NCI-H2227 (cell line): ENCODE results near the gene LAMP2.
A peak's percentile ranks its signal among the peaks of the same experiment; 100 is the strongest.
"Not testable (repeated sequence)": the region's sequence is repeated elsewhere in the genome, so short reads cannot be mapped to it uniquely, and the experiment has no call there.

Source experiments
- DNase-seq: peaks from one replicate; lab custom pipeline; 2025; ENCODE audit not compliant: unreplicated experiment; lab: John Stamatoyannopoulos, UW

LAMP2 gene

DNA sequence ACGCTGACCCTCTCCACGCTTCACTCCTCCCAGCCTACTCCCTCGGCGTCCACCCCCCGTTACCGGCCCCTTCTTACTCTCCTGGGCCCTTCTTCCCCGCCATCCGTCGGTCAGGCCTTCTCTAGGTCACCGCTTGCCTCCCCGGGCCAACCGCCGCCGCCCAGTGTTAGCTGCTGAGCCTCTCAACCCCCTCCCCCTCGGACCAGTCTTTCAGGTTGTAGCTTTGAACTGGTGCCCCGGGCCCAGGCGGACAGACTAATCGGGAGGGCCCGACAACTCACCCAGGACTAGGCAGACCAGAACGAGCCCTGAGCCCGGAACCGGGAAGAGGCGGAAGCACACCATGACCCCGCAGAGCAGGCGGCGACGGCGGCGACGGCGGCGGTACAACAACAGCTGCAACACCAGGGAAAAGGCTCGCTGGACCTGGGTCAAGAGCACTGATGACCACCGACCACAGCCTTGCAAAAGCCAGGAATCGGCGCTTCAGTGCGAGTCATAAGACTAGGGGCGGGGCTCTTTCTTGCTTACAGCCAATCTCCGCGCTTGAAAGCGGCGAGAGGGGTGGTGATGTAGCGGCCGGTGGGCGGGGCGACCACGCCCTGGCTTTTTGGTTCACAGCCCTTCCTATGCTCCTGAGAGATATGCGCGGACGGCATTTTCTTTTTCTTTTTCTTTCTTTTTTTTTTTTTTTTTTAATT is at the start of gene LAMP2:
Gene LAMP2 (minus strand): TSS at position 472 of the 701 bp plus-strand sequence. CDS start 127 bp downstream, at position 345.
- DNase-seq = peak; percentile 96

DNA sequence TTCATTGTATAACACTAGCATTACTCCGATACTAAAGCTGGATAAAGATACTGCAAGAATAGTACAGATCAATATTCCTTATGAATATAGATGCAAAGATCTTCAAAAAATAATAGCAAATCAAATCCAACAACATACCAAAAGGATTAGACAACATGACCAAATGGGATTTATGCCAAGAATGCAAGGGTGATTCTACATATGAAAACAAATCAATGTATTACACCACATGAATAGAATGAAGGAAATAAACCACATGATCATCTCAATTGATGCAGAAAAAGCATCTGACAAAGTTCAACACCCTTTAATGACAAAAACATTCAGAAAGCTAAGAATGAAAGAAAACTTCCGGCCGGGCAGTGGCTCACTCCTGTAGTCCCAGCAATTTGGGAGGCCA is 48.8 kb upstream of the LAMP2 start:
- DNase-seq = no peak

DNA sequence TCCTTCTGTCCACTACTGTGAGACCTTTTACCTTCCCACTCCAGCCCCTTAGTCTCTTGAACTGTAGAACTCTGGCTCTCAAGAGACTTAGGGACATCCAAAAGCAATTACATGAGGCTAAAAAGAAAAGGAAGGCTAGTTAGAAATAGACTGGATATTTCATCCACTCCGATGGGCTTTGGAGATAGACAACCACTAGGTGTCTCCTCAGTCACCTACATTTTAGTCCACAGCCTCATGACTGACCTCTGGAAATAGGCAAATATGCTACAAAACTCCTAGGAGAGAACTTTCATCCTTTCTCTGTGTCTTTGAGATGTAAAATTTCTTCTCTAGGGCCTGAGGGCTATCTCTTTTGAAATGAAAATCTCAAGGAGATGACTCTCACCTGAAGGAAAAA is 45.1 kb upstream of the LAMP2 start:
- DNase-seq = peak; percentile 4

DNA sequence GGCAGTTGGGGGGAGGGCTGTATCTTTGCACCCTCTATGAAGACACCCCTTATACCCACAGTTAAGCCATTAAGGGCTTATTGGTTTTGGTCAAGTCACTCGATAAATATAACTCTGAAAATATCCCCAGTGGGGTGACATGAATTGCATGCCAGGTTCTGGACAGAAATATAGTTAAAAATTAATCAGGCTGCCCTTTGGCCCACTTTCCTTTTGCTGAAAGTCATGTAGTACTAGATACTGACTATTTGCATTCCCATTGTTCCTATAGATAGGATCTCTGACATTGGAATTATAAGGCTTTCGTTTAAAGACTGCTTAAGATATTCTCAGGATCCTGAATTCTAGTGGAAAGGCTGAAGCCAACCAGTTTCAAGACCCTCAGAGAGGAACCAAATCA is 43.5 kb upstream of the LAMP2 start:
- DNase-seq = no peak

DNA sequence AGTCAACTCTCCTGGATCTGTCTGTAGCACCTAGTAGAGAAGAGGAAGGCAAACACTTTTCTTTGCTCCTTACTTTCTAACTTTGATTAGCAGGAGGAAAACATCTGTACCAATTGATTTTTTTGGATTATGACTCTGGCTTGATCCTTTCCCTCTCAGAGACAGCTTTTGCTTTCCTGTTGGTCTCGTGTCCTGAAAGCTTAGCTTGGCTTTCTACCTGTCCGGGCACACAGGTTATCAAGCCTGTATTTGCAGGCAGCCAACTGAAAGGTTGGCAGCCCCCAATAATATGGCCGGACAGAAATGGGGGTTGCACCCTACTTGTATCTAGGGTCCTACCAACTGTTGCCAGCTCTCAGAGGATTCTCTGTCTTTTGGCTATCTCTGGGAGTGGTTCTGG is 43.1 kb upstream of the LAMP2 start:
- no peak for DNase-seq

DNA sequence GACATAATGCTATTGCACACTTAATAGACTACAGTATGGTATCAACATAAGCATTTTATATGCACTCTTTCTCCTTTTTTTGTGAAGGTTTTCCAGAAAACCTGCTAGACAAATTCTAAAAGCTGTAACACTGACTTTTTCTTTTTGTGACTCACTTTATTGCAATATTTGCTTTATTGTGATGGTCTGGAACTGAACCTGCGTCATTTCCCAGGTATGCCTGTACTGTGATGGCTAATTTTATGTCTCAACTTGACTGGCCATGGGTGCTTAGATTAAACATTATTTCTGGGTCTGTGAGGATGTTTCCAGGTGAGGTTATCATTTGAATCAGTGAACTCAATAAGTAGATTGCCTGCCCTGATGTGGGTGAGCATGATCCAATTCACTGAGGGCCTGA is 35.5 kb upstream of the LAMP2 start:
- DNase-seq = no peak

DNA sequence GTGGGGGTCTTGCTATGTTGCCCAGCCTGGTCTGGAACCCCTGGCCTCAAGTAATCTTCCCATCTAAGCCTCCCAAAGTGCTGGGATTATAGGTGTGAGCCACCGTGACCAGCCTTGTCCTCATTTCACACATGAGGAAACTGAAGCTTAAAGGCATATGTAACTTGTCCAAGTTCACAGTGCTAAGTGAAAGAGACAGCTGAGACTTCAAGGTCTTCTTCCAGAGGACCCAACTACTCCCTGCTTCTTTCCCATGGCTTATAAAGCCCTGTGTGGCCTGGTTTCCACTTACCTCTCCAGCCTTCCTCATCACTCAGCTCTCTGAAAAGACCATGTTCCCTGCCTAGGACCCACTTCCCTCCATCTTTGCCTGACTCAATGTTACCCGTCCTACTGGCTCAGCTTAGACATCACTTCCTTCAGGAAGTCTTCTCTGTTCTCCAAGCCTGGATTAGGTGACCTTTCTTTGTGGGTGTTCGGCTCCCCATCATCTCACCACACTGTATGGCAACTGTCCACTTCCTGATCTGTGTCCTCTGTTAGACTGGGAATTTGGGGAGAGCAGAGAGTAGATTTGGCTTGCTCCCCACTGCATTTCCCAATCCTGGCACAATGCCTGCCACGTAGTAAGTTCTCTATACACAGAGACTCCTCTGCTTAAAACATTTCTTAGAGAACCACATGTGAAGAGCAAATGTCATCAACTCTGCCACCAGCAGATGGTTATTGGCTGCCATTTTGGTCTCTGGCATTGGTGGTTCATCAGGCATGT is 30.4 kb upstream of the LAMP2 start:
- no peak for DNase-seq

DNA sequence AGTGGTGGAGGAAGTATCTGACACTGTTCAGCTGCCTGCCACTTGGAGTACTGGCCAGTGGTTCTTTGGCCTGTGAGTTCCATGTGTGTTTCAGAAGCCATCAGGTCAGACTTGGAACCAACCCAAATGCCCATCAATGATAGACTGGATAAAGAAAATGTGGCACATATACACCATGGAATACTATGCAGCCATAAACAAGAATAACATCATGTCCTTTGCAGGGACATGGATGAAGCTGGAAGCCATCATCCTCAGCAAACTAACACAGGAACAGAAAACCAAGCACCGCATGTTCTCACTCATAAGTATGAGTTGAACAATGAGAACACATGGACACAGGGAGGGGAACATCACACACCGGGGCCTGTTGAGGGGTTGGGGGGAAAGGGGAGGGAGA is 21.0 kb upstream of the LAMP2 start:
- not testable (repeated sequence) for DNase-seq

DNA sequence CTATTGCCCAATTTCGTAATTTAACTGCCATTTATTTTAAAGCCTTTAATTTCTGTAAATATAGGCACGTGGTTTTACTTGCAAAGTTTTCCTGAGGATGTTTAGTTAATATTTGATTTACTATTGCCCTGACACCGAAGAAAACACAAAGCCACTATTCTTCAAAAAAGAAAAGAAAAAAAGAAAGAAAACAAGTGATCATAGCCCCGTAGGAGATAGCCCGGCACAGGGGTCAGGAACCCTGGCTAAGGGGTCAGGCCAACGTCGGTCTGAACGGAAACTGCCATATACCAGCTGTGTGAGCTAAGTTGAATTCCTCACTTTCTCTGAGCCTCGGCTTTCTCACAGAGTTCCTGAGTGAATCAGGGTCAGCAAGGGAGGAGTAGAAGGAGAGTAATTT is 17.7 kb upstream of the LAMP2 start:
- DNase-seq = no peak

DNA sequence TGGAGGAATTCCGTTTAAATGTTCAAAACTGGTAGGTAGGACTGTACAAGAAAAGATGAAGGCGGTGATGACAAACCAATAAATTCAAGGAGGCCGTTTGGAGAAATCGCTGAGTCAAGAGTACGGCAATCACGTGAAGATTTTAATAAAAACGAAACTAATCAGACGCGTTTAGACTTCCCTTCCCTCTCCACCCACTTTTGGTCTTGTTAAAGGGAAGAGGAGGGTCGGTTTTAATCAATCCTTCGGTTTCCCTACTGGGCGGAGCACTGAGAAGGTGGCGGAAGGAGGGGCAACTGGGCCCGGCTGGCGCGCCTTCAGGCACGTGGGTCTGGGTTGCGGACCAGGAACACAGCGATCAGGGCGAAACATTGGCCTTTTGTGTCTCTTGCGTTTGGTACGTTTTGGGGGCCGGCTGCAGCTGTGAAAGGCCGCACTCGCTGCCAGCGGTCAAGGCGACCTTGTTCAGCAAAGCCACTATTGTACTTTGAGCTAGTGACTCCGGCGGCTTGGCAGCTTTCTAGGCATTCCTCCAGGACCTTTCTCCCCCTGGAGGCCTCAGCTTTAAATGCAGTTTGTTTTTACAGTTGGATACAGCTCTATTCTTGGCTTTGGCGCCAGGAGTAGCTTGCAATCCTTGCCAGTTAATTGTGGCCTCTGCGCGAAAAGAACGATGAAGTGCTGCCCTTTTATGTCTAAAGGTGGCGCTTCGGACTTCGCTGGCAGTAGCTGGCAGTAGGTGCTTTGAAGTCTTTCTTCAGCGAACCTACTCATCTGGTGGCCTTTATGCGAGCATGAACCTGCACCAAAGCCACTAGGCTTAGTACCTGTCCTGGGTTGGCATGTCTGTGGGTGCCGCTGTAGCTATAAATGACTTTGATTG is 16.8 kb upstream of the LAMP2 start:
- DNase-seq = peak; percentile 92

DNA sequence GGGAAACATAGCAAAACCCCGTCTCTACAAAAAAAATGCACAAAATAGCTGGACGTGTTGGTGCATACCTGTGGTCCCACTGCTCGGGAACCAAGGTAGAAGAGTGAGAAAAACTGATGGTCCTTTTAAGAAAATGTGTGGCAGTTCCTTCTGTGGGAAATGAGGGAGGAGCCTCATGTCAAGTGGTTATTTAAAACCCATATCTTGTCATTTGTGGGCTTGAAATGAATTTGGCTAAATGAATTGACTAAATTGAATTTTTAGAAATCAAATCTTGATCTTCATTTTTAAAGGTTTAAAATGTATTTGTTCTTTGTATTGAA is 16.2 kb upstream of the LAMP2 start:
- no peak for DNase-seq

DNA sequence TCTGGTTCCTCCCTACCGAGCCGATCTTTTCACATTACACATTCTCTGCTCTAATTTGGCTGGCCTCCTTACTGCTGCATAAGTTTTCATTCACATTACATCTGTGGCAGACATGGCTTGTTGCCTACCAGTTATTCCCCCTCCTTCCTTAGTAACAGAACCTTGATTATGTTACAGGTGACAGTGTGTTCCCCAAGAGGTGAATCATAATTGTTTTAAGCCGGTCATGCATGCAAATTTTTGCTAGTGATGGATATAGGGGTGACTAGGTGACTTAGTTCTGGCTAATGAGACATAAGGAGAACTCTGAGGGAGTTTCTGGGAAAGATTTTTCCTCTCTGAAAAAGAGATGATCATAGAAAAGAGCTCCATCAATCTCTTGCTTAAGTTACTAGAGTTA is 8.4 kb upstream of the LAMP2 start:
- no peak for DNase-seq

DNA sequence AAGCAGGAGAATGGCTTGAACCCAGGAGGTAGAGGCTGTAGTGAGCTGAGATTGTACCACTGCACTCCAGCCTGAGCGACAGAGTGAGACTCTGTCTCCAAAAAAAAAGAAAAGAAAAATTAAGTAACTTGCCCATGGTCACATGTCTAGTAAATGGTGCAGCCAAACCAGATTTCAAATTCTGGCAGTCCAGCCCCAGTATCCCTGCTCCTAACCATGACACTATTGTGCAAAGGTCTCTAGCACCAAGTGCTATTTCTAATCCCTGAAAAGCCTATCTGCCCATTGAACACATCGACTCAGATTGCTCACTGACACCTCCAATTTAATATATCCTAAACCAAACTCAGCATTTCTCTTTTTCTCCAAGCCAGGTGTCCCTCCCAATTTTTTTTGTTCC is 7.6 kb upstream of the LAMP2 start:
- no peak for DNase-seq

DNA sequence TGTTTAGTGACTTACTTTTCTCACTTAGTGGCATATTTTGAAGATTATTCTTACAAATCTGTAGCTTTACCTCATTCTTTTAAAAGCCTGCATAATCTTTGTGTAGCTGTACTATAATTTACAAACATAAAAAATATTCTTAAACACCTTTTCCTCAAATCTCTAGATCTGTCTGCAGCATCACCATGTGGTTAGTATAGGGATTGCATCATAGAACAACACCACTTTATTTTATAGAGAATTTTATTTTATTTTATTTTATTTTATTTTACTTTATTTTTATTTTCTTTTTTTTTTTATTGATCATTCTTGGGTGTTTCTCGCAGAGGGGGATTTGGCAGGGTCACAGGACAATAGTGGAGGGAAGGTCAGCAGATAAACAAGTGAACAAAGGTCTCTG is 6.4 kb upstream of the LAMP2 start:
- peak; percentile 34 for DNase-seq

DNA sequence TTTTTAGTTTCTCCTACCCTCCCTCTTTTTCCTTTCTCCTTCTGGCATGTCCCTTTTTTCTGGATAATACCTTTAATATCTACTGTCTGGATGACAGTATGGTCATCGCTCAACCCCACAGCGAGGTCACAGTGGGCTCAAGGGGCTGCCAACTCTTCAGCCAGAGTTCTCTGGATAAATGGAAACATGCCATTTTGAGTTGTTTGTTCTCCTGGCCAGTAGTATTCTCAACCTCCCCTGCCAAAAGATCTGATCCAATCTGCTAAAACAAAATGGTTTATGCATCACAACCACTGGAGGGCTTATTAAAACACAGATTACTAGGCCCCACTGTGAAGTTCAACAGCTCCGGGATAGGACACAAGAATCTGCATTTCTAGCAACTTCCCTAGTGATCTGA is 5.0 kb upstream of the LAMP2 start:
- DNase-seq = no peak

DNA sequence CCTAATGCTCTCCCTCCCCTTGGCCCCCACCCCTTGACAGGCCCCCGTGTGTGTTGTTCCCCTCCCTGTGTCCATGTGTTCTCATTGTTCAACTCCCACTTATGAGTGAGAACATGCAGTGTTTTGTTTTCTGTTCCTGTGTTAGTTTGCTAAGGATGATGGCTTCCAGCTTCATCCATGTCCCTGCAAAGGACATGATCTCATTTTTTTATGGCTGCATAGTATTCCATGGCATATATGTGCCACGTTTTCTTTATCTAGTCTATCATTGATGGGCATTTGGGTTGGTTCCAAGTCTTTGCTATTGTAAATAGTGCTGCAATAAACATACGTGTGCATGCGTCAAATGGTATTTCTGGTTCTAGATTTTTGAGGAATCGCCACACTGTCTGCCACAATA is 561 bp upstream of the LAMP2 start:
- not testable (repeated sequence) for DNase-seq

DNA sequence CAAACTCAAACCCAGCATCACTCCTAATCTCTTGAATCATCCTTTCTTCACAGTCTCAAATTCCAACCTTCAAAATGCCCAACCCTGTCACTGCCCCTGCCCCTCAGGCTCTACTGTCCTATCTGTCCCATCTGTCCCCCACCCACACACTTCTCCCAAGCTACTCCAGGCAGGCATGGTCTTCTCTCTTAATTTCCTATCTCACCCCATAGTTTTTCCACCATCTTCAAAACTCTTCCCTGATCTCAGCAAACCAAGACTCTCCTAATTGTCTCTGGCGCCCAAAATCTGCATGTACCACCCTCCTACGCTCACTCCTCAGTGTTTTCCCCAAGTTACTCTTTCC is 644 bp downstream of the LAMP2 start:
- DNase-seq = no peak

DNA sequence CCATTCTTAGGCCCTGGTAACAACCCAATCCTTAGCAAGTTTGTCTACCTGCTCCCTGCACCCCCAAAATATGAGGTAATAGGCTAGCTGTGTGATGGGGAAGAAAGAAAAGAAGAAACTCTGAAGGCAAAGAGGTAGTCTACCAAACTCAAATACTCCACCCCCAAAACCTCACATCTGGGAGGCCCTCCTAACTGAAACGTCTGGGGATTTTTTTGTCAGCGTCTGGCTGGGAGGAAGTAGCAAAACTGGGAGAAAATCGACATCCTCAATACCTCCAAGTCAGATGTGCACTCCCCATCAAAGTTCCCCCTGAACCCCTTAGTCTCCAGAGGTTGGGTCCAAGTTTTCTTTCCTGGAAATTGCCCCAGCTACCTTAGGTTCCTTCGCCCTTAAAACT is 1.0 kb downstream of the LAMP2 start:
- no peak for DNase-seq

DNA sequence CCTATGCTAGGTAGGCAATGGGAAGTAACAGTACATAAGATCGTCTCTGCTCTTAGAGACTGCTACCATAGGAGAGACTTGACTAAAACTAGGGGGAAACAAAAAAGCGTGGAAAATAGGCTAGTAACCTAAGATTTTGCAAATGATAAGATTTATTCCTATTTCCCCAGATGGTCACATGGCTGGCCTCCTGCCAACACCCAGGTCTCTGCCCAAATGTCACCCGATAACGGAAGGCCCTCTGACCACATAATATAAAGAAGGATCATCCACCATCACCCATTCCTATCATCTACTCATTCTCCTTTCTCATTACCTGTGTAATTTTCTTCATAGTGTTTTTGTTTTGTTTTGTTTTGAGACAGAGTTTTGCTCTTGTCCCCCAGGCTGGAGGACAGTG is 4.7 kb downstream of the LAMP2 start:
- DNase-seq = no peak

DNA sequence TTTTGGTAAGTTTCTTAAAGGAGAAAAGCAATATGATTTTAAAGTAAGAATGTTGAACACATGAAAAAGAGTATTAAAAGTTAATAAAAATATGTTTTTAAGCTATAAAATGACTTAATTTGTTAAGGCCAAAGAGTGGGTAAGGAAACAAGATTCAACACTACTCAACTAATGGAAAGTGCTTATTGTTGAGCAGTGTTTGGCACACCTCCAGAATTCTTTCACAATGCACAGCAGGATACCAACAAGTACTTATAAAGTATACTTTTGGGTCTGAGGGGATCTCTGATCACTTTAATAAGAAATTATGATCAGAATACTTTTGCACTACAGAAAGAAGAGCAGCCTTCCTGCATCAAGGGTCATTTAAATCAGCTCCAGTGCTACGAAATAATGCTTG is 5.9 kb downstream of the LAMP2 start:
- peak; percentile 16 for DNase-seq

DNA sequence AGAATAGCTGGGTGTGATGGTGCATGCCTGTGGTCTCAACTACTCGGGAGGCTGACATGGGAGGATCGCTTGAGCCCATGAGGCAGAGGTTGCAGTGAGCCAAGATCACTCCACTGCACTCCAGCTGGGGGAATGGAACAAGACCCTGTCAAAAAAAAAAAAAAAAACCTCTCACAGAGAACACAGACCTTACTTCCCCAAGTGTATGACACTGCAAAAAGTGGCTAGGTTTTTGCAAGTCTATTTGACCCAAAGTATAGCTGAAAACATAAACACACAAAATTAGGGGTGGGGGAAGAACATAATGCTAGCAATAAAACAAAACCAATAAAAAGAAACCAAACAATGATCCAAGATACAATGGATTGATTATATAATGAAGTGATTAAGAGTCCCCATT is 6.7 kb downstream of the LAMP2 start:
- DNase-seq = no peak

DNA sequence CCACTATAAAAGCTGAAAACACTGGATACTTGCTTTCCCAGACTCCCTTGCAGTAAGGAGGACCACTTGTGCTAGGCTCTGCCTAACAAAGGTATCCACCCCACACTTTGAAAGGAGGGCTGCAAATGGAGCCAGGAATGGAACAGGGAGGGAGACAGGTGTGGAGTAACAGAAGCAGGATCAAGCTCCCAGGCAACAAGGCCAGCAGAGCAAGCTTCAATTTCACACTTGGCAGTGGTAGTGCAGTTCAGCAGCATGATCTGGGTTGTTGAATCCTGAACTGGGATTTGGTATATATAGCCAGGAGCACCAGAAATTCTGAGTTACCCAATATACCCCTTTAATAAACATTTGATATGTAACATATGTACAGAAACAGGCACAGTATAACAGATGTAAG is 9.8 kb downstream of the LAMP2 start:
- no peak for DNase-seq
